Esophagus mucosa (tissue), 1 donor: ENCODE results near the gene EIF2B1. TPM values are rescaled to one million over a fixed set of nuclear protein-coding genes. Genes with fewer than 3 reads are reported as not detected.

Experiments used
- total RNA-seq: library from RNA; stranded (reverse); gene quantifications from one replicate; pipeline ENCODE4 v1.2.4, GENCODE V29; 2023
- donor health status: DM: yes; HTN: yes; CAD: no.

Gene EIF2B1
- total RNA-seq, 1 donor from 2014 or later = 42.7 TPM

Other genes with a start within 250 kb of the EIF2B1 start
- 57.2 TPM for gene KMT5A, start 249.6 kb downstream of the EIF2B1 start, total RNA-seq
- 1.5 TPM for gene RILPL2, start 197.0 kb downstream of the EIF2B1 start, total RNA-seq
- 10.4 TPM for gene SNRNP35, start 175.5 kb downstream of the EIF2B1 start, total RNA-seq
- 6.1 TPM for gene RILPL1, start 100.0 kb downstream of the EIF2B1 start, total RNA-seq
- gene TMED2, start 49.1 kb downstream of the EIF2B1 start, total RNA-seq = 192 TPM
- gene DDX55, start 31.6 kb downstream of the EIF2B1 start, total RNA-seq = 11.1 TPM
- gene GTF2H3, start 143 bp upstream of the EIF2B1 start, total RNA-seq = 31.5 TPM
- 4.9 TPM for gene TCTN2, start 37.4 kb upstream of the EIF2B1 start, total RNA-seq
- 12.8 TPM for gene ATP6V0A2, start 78.7 kb upstream of the EIF2B1 start, total RNA-seq
- gene DNAH10, start 128.6 kb upstream of the EIF2B1 start, total RNA-seq = 0.12 TPM